ENCODE results near the gene KANSL3.
A peak's percentile ranks its signal among the peaks of the same experiment; 100 is the strongest.

The KANSL3 gene

GRCh38 chr2:96549967-96550786 is 87.9 kb downstream of the KANSL3 start:
- Histone ChIP-seq H3K4me3 (ENCODE audit: low read depth, low read length) (no peak overlapping the region), H3K9me3 (ENCODE audit: control insufficient read depth, insufficient read depth, low read length) (no peaks in the 10 kb centered on the region), H3K4me1 (ENCODE audit: control insufficient read depth, insufficient read depth, low read length) (no peaks in the 10 kb centered on the region; the same call in 1 of the 2 replicates), H3K9ac (ENCODE audit: low read depth, low read length) (no peak overlapping the region), H3K27me3 (ENCODE audit: control insufficient read depth, insufficient read depth, low read length) (no peaks in the 10 kb centered on the region), H3K27ac (ENCODE audit: low read depth, low read length) (no peak overlapping the region), H3K36me3 (ENCODE audit: control insufficient read depth, insufficient read depth, low read length) (no peaks in the 10 kb centered on the region)

- H3K27ac ChIP-seq (ENCODE audit: low read depth, low read length) = no peak overlapping the region
- H3K4me1 ChIP-seq (ENCODE audit: control insufficient read depth, insufficient read depth, low read length) = no peaks in the 10 kb centered on the region; the same call in 1 of the 2 replicates
- H3K27me3 ChIP-seq (ENCODE audit: control insufficient read depth, insufficient read depth, low read length) = no peaks in the 10 kb centered on the region
- no peak overlapping the region for H3K4me3 ChIP-seq (ENCODE audit: low read depth, low read length)
- H3K9ac ChIP-seq (ENCODE audit: low read depth, low read length) = no peak overlapping the region
- H3K9me3 ChIP-seq (ENCODE audit: control insufficient read depth, insufficient read depth, low read length) = no peaks in the 10 kb centered on the region
- H3K36me3 ChIP-seq (ENCODE audit: control insufficient read depth, insufficient read depth, low read length) = no peaks in the 10 kb centered on the region
Observed at GRCh38 chr2:96549466-96549785, 88.7 kb downstream of the KANSL3 start.

GRCh38 chr2:96548558-96549465 is 89.3 kb downstream of the KANSL3 start:
- no peaks in the 10 kb centered on the region for H3K9me3 ChIP-seq (ENCODE audit: control insufficient read depth, insufficient read depth, low read length)
- no peak overlapping the region for H3K4me3 ChIP-seq (ENCODE audit: low read depth, low read length)
- no peaks in the 10 kb centered on the region for H3K27me3 ChIP-seq (ENCODE audit: control insufficient read depth, insufficient read depth, low read length)
- no peaks in the 10 kb centered on the region; the same call in 1 of the 2 replicates for H3K4me1 ChIP-seq (ENCODE audit: control insufficient read depth, insufficient read depth, low read length)
- no peak overlapping the region; the same call in 1 of the 2 replicates for H3K9ac ChIP-seq (ENCODE audit: low read depth, low read length)
- no peak overlapping the region for H3K27ac ChIP-seq (ENCODE audit: low read depth, low read length)
- H3K36me3 ChIP-seq (ENCODE audit: control insufficient read depth, insufficient read depth, low read length) = no peaks in the 10 kb centered on the region

GRCh38 chr2:96547731-96548171 is 90.4 kb downstream of the KANSL3 start:
- H3K27me3 ChIP-seq (ENCODE audit: control insufficient read depth, insufficient read depth, low read length) = no peaks in the 10 kb centered on the region; the same call in 1 of the 2 replicates
- peak overlapping the region; percentile 4; the same call in 1 of the 2 replicates for H3K4me3 ChIP-seq (ENCODE audit: low read depth, low read length)
- H3K9ac ChIP-seq (ENCODE audit: low read depth, low read length) = no peak overlapping the region
- no peaks in the 10 kb centered on the region; the same call in 1 of the 2 replicates for H3K4me1 ChIP-seq (ENCODE audit: control insufficient read depth, insufficient read depth, low read length)
- no peaks in the 10 kb centered on the region for H3K36me3 ChIP-seq (ENCODE audit: control insufficient read depth, insufficient read depth, low read length)
- no peaks in the 10 kb centered on the region for H3K9me3 ChIP-seq (ENCODE audit: control insufficient read depth, insufficient read depth, low read length)
- peak overlapping the region; percentile 13 for H3K27ac ChIP-seq (ENCODE audit: low read depth, low read length)

GRCh38 chr2:96547203-96547641 is 90.9 kb downstream of the KANSL3 start:
- H3K9me3 ChIP-seq (ENCODE audit: control insufficient read depth, insufficient read depth, low read length) = no peaks in the 10 kb centered on the region
- no peak overlapping the region for H3K9ac ChIP-seq (ENCODE audit: low read depth, low read length)
- H3K27ac ChIP-seq (ENCODE audit: low read depth, low read length) = peak overlapping the region; percentile 13
- H3K4me1 ChIP-seq (ENCODE audit: control insufficient read depth, insufficient read depth, low read length) = no peaks in the 10 kb centered on the region; the same call in 1 of the 2 replicates
- no peaks in the 10 kb centered on the region for H3K36me3 ChIP-seq (ENCODE audit: control insufficient read depth, insufficient read depth, low read length)
- no peaks in the 10 kb centered on the region; the same call in 1 of the 2 replicates for H3K27me3 ChIP-seq (ENCODE audit: control insufficient read depth, insufficient read depth, low read length)
- H3K4me3 ChIP-seq (ENCODE audit: low read depth, low read length) = peak overlapping the region; percentile 4; the same call in 1 of the 2 replicates

- Histone ChIP-seq H3K9ac (ENCODE audit: low read depth, low read length) (no peak overlapping the region), H3K27me3 (ENCODE audit: control insufficient read depth, insufficient read depth, low read length) (no peaks in the 10 kb centered on the region; the same call in 1 of the 2 replicates), H3K9me3 (ENCODE audit: control insufficient read depth, insufficient read depth, low read length) (no peaks in the 10 kb centered on the region), H3K4me3 (ENCODE audit: low read depth, low read length) (no peak overlapping the region; the same call in 1 of the 2 replicates), H3K36me3 (ENCODE audit: control insufficient read depth, insufficient read depth, low read length) (no peaks in the 10 kb centered on the region), H3K27ac (ENCODE audit: low read depth, low read length) (no peak overlapping the region), H3K4me1 (ENCODE audit: control insufficient read depth, insufficient read depth, low read length) (no peaks in the 10 kb centered on the region; the same call in 1 of the 2 replicates)
Observed at GRCh38 chr2:96546797-96547196, 91.3 kb downstream of the KANSL3 start.

GRCh38 chr2:96546321-96546720 is 91.8 kb downstream of the KANSL3 start:
- no peaks in the 10 kb centered on the region; the same call in 1 of the 2 replicates for H3K27me3 ChIP-seq (ENCODE audit: control insufficient read depth, insufficient read depth, low read length)
- no peaks in the 10 kb centered on the region for H3K9me3 ChIP-seq (ENCODE audit: control insufficient read depth, insufficient read depth, low read length)
- no peak overlapping the region for H3K4me3 ChIP-seq (ENCODE audit: low read depth, low read length)
- H3K9ac ChIP-seq (ENCODE audit: low read depth, low read length) = no peak overlapping the region
- H3K27ac ChIP-seq (ENCODE audit: low read depth, low read length) = no peak overlapping the region
- no peaks in the 10 kb centered on the region for H3K36me3 ChIP-seq (ENCODE audit: control insufficient read depth, insufficient read depth, low read length)
- no peaks in the 10 kb centered on the region; the same call in 1 of the 2 replicates for H3K4me1 ChIP-seq (ENCODE audit: control insufficient read depth, insufficient read depth, low read length)

Measured in HUES48 (cell line).